GM21528 (cell line): Measurements from ENCODE around the gene CFAP299.
"Not testable (repeated sequence)": the region's sequence is repeated elsewhere in the genome, so short reads cannot be mapped to it uniquely, and the experiment has no call there.

Experiments
- ATAC-seq: cut with Tn5 transposase; IDR thresholded peaks from one replicate; pipeline ENCODE4 v1.9.1; 2021; ENCODE audit warnings: mild to moderate bottlenecking, moderate library complexity; ENCODE audit not compliant: unreplicated experiment, low FRiP score

The CFAP299 gene

DNA sequence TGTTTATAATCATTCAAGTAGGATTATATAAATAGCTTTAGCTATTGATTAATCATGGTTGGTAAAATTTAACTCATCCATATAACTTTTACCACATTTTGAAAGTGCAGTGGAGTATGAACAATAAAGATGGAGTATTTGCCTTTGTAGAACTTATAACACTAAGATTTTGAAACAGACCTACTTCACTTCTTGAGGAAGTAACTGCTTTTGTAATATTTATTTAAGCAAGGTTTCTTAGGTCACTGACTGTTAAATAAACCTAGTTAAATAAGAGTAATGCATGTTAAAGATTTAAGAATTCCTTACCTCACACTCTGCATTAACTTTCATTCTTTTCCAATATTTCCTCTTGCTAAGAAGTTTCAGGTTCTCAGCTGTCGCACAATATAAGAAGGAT lies 242.5 kb downstream of the CFAP299 start:
- no peak for ATAC-seq

DNA sequence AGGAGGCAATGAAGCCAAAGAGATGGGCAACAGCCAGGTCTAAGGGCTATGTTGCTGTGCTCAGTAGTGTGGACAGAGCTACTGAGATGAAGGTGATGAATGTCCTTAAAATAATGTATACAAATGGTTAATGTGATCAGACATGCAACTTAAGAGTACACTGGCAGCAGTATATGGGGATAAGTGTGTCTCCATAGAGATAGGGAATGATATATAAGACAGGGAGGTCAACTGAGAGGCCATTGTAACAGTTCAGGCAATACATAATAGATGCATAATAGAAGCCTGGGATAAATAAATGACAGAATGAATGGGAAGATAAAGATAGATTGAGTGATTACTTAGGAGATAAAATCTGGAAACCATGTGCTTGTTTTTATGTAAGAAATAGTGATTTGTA lies 250.0 kb downstream of the CFAP299 start:
- ATAC-seq: no peak

DNA sequence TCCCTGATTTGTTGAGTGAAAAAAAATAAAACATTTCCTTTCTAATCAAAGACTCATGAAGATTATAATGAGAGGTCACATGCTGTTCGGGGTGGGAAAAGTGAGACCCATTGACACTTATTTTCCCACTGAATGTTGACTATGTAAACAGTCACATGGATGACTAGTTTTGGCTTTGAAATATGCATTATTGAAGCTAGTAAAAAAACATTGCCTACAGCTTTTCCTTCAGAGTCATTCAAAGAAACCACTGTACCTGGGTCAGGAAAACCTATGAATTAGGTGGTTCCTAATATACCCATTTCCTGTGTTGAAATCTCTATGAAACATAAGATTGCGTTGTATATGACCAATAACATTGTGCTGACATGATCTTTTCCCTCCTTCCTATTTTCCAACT lies 251.2 kb downstream of the CFAP299 start:
- no peak for ATAC-seq

DNA sequence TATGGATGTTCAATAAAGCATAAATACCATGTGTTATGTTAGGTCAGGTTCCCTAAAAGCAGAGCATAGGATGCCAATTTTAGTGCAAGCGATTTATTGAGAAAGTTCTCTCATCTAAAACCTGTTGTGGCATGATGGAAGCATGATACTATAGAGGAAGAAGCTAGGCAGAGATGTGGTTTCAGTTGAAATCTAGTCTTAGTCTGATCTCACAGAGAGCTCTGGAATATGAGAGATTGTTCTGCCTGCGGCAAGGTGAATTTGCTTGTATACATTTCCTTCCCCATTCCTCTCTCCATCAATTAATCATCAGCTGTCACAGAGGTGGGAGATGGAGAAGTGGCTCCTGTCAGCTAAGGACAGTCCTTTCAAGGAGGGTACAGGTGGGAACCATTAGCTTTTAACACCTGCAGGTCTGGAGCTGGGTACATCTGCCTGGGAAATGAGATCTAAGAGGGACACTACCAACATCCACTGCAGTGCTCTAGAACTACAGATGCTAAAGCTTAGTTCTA lies 252.4 kb downstream of the CFAP299 start:
- no peak for ATAC-seq

DNA sequence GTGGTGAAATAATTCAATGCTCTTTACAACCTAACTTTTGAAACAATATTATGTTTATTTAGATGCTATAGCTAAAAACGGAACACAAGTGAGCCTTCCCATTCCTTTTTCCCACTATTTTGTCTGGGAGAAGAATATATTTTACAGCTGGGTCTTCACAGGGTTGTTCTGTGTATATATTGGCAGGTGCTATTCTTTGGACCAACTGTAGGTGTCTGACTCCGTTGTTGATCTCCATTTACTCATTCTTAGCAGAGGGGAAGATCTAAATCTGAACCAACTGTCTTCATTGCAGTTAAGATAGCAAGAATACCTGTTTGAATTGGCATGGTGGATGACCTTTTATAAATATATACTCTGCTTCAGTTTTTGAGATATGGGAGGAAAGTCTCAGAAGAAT lies 257.4 kb downstream of the CFAP299 start:
- ATAC-seq: no peak

DNA sequence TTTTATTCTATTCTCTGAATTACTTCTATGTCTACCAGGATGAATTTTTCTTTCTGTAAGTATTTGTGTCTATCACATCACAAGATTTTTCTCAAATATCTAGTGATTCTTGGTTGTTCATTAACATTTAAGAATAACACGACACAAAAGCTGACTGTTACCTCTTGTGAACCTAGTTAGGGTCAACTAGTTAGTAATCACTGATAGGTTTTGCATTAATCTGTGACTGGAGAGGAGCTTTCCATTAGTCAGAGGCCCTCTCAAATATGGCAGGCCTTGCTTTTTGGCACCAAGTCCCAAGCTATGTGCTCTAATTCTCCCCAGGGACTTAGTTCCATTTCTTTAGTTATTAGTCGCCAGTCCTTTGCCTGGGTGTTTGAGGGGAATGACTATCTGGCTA lies 259.2 kb downstream of the CFAP299 start:
- ATAC-seq: no peak

DNA sequence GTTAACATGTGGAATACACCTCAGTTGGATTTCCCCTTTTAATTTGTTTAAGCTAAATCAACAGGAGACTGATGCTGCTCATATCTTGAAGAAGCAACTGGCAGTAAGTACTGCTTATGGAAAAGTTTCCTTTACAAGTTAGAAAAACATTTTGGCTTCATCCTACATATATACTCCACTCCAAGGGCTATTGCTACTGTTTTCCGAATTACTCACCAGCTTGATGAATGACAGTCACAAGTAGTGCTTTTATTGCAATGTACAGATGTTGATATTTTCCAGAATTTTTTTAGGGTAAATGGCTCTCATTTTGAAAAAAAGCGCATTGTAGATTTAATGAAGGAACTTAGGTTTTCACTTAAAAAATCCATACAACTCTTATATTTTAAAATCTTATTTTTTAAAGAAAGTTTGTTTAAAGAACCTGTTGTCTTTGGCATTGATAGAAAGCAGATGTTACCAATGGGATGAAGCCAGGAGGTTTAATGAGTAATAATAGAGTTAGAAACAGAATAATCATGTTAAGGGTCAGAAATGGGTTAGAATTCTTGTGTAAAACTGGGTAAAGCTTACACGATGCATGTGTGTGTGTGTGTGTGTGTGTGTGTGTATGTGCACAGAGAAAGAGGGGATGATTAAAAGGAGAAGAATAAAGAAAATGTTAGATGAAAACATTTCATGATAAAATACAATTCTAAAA lies 272.9 kb downstream of the CFAP299 start:
- ATAC-seq: no peak

DNA sequence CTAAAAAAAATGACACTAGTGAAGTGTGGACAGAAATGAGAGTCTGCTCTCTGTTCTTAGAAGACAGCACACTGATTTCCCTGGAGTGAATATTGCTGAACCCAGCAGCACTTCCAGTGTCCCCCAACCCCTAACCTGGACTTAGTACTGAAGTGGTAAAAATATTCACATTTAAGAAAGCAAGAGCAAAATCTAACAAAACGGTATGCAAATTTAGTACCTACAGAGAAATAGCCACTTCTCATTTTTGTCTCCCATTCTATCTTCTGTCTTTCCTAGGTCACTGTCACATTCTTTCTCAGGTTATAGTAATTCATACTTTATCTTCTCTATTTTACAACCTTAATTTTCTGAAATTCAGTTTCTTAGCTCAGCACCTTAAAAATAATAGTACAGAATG lies 274.7 kb downstream of the CFAP299 start:
- no peak for ATAC-seq

GRCh38 chr4:80610845-80611677 lies 275.5 kb downstream of the CFAP299 start:
- ATAC-seq: peak; percentile 84

GRCh38 chr4:80611678-80611979 lies 276.1 kb downstream of the CFAP299 start:
- ATAC-seq: peak; percentile 9

- no peak for ATAC-seq
These were observed 277.9 kb downstream of the CFAP299 start for GRCh38 chr4:80613470-80613869.

DNA sequence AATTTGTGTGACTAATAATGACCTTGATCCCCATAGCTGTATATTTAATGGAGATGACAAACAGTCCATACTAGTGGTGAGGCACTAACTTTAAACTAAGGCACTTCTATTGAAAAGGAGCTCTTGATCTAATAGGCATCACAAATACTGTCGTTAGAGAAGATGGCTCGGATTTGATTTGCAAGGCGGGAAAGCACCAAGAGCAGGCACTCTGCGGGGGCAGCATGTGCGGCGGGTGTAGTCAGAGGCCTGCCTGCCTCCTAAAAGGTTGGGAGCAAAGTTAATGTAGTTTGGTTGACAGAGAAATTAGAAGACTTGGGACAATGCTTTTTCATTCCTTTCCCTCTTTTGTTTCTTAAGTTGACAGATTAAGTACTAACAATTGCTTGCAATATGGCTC lies 278.8 kb downstream of the CFAP299 start:
- ATAC-seq: no peak

- no peak for ATAC-seq
These were observed 279.6 kb downstream of the CFAP299 start for GRCh38 chr4:80615099-80615498.

DNA sequence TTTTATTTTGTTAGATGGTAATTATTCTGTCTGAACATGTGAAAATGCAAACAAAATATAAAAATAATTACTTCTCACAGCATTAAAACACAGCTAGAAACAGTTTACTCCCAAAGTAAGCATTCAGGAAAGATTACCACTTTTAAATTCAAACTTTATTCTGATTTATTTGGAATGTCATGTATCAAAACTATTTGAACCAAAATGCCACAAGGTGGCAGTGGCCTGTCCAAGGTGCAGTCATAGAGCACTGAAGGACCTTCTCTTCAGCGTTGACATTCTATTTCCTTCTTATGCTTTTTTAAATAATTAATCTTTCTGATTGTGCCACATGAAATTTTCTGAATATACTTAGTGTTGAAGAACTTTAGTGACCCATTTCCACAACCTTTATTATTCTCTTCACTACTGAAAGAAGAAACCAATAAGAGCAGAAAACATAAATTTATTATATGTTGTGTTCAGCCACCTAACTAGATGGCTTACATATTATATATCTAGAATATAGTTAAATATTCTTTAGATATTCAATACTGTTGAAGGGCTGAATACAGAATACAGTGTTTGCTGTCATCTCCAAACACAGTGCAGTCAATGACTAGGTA lies 283.6 kb downstream of the CFAP299 start:
- ATAC-seq: no peak

DNA sequence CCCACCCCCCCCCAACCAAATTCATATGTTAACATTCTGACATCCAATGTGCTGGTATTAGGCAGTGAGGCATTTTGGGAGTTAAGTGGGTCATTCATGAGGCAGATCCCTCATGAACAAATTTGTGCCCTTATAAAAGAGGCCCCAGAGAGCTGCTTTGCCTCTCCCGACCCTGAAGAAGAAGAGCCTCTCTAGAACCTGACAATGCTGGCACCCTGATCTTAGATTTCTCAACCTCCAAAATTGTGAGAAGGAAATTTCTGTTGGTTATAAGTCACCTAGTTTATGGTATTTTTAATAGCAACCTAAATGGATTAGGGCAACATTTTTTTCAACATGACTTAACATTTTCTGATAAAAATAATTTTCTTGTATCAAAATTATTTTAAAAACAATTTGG lies 296.3 kb downstream of the CFAP299 start:
- no peak for ATAC-seq

- no peak for ATAC-seq
These were observed 301.7 kb downstream of the CFAP299 start for GRCh38 chr4:80637190-80637589.

DNA sequence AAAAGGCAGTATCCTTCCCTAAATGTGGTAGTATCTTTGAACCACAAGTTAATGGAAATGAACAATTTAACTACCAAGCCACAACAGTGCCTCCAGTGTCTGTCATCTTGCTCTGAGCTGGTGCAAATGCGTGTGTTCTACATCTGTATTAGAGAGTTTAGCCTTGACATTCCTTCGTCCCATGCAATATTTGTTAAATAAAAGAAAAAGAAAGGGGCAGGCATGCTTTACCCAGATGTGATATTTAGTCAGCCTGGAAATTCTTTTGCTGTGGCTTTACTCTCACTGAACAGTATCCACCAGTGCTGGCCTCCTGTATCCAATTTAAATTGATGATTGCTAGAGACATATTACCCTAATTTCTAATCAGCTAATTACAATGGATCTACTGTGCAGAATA lies 310.5 kb downstream of the CFAP299 start:
- no peak for ATAC-seq

DNA sequence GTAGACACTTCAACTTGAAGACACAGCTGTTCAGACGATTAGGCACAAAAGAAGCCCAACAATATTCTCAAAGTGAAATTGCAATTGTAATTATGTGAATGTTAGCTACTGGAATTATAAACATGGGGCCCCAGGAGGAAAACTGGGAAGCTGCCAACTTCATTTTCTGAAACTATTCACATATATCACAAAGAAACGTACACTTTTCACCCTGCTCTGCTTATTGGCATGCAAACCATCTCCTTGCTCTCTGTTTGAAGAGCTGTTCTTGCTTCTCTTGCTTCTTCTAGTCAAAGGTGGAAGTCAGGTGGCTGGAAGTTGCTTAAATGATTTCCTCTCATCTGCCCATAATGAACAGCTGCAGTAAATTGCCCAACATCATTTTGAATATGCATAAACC lies 320.1 kb downstream of the CFAP299 start:
- ATAC-seq: no peak

- not testable (repeated sequence) for ATAC-seq
These were observed 334.6 kb downstream of the CFAP299 start for GRCh38 chr4:80670118-80670517.

GRCh38 chr4:80678413-80678812 lies 342.9 kb downstream of the CFAP299 start:
- no peak for ATAC-seq

GRCh38 chr4:80680934-80681333 lies 345.4 kb downstream of the CFAP299 start:
- ATAC-seq: no peak

GRCh38 chr4:80685214-80685613 lies 349.7 kb downstream of the CFAP299 start:
- no peak for ATAC-seq
